ENCODE data around the gene ABHD12.

Gene ABHD12

DNA sequence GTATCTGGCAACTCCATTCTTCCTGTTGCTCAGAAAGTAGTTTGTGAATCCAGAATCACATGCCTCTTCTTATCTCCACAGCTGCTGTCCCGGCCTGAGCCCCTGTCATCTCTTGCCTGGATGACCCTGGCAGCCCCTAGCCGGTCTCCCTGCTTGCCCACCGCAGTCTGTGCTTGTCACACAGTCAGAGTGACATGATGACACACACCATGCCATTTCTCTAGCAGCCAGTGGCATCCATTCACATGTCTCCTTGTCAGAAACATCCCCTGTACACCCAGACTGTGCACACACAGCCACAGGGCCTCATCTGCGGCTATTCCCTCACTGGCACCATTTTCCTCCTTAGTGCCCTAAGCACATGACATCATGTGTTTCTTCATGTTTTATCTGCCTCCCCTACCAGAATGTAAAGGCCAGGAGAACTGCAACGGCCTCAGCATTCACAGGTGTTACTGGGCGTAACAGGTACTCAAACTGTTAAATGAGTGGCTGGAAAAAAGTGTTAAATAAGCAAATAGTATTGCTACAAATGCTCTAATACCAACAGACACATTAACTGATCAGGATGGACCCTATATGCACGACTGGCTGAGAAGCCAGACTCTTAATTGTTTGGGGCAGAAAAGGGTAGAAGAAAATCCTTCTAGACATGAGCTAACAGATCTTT lies 9.6 kb downstream of the ABHD12 start:
- DNase-seq: no peak

- DNase-seq: no peak
Measured at GRCh38 chr20:25378884-25379733, 11.5 kb downstream of the ABHD12 start.

GRCh38 chr20:25378189-25378883 lies 12.3 kb downstream of the ABHD12 start:
- no peak for DNase-seq

DNA sequence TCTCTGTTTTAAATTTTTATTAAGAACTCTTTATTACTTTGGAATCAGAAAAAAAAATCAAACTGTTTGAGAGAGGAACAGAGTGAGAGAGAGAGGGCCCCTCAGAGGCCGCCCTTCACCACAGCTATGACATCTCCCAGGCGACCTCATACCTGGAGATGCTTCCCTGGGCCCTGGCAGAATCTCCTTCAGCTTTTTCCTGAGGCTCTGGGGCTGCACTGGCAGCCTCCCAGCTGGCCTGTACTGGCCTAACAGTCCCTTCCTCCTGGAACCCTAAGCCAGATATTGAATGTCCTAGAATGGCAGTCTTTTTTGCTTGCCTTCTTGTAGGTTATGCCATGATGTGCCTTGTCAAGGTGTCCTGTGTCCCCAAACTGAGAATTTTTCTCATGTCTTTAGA lies 13.7 kb downstream of the ABHD12 start:
- no peak for DNase-seq

DNA sequence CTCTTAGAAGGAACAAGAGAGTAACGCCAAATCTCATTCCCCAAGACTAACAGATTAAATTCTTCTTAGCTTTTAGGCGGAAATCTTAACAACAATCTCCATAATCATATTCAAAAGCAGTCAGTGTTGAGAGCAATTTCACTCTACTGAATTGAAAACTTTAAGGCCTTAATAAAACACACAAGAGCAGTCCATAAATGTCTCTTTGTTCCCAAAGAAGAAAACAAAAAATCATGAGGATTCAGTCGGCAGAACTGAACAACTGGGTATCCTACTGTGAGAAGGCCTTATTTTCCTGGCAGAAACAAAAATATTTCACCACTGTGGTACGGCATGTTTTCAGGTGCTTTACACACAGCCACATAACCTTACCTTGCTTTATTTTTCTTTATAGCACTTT lies 14.4 kb downstream of the ABHD12 start:
- no peak for DNase-seq

DNA sequence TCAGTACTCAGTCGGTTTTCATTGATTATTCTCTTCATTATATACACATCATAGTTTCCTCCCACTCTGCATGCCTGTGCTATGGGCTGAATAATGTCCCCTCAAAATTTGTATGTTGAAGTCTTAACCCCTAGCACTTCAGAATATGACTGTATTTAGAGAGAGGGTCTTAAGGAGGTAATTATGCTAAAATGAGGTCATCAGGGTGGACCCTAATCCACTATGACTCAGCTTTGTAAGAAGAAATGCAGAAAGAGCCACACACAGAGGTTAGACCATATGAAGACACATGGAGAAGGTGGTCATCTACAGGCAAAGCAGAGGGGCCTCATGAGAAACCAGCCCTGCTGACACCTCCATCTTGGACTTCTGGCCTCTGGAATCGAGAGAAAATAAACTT lies 15.8 kb downstream of the ABHD12 start:
- DNase-seq: no peak

DNA sequence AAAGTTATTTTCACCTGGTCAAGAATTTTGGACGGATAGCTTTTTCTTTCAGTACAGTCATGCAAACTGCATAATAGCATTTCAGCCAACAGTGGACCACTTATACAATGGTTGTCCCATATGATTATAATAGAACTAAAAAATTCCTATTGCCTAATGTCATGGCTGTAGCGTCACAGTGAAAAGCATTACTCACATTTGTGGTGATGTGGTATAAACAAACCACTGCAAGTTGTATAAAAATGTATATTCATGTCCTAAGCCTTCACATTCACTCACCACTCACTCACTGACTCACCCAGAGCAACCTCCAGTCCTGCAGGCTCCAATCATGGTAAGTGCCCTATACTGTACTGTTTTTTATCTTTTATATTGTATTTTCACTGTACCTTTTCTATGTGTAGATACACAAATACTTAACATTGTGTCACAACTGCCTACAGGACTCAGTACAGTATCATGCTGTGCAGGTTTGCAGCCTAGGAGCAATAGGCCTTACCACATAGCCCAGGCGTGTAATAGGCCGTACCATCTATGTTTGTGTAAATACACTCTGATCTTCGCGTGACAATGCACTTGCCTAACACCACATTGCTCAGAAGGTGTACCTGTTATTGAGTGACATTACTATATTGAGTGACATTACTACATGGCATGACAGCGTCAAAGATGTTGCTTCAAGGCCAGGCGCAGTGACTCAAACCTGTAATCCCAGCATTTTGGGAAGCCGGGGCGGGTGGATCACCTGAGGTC lies 17.9 kb downstream of the ABHD12 start:
- peak; percentile 94 for DNase-seq

GRCh38 chr20:25369971-25370370 lies 20.7 kb downstream of the ABHD12 start:
- DNase-seq: no peak

DNA sequence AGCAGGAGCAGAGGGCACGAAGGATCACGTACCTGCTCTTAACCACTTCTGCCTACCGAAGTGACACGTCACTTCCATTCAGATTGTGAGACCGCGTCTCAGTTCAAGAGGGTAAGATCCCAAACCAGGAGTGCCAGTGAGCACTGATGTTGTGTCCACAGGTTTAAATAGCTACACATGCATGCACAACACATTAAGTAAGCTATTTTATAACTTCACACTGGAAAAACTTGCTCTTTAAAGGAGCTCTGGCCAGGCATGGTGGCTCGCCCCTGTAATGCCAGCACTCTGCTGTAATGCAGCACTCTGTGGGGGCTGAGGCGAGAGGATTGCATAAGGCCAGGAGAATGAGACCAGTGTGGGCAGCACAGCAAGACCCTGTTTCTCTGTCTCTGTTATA lies 21.1 kb downstream of the ABHD12 start:
- no peak for DNase-seq

DNA sequence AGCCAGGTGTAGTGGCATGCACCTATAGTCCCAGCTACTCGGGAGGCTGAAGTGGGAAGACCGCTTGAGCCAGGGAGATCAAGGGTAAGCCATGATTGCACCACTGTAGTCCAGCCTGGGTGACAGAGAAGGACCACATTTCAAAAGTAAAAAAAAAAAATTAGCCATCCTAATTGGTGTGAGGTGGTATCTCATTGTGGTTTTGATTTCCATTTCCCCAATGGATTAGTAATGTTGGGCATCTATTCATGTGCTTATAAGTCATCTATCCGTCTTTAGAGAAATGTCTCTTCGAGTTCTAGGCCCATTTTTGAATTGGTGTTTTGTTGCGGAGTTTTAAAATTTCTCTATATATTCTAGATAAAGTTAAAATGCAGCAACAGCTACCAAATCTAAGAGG lies 21.7 kb downstream of the ABHD12 start:
- no peak for DNase-seq

GRCh38 chr20:25368526-25368925 lies 22.1 kb downstream of the ABHD12 start:
- no peak for DNase-seq

DNA sequence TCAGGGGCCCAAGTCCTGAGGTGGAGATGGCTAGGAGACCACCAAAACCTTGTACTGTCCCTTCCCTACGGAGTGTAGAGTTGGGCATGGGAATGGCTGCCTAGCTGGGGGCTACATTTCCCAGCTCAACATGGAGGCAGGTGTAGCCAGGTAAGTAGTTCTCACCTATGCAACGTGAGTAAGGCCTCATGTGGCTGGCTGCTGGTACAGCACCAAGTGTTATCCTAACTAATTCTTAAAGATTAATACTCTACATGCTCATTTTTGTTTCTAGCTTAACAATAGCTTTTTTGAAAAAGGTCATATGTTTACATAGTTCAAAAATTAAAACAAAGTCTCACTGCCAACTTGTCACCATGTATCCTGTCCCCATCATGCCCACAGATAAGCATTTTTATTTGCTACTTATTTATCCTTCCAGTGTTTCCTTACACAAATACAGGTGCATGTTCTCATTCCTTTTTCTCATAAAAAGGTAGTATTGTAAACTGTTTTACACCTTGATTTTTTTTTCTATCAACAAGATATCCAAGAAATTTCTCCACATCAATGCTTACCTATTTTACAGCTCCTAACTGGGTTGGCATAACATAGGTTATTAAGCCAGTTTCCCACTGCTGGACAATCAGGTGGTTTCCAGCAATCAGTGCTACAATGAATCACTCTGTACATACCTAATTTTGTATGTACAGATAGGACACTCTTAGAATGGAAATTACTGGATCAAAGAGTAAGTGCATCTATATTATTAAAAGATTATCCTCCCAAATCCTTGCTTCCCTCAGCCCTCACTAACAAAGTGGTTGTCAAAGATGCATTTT lies 25.5 kb downstream of the ABHD12 start:
- DNase-seq: no peak

DNA sequence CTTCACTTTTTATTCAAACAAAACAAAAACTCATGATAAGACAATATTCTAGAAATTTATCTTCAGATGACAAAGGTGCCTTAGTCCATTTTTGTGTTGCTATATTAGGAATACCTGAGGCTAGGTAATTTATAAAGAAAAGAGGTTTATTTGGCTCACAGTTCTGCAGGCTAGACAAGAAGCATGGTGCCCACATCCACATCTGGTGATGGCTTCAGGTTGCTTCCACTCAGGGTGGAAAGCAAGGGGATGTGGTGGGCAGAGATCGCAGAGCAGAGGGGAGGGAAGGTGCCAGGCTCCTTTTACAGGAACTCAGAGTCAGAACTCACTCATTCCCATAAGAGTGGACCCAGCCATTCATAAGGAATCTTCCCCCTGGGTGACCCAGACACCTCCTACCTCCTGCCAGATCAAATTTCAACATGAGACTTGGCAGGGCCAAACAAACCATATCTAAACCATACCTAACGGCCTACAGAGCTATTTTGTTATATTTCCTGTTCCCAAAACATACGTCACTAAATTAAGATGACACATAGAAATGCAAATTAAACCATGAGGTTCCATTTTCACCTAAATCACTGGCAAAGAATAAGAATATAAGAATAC lies 26.4 kb downstream of the ABHD12 start:
- no peak for DNase-seq

DNA sequence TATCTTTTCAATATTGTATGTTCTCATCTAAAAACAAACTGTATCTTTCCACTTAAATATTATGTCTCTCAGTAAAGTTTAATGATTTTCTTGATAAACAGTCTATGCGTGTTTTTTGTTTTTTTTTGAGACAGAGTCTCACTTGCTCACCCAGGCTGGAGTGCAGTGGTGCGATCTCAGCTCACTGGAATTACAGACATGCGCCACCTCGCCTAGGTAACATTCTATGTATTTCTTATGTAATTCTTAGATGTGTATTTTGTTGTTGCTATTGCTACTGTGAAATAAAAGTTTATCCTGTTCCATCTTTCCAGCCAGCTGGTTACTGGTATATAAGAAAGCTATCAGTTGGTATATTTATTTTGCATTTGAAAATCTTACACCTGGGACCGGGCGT lies 29.4 kb downstream of the ABHD12 start:
- DNase-seq: peak; percentile 61

DNA sequence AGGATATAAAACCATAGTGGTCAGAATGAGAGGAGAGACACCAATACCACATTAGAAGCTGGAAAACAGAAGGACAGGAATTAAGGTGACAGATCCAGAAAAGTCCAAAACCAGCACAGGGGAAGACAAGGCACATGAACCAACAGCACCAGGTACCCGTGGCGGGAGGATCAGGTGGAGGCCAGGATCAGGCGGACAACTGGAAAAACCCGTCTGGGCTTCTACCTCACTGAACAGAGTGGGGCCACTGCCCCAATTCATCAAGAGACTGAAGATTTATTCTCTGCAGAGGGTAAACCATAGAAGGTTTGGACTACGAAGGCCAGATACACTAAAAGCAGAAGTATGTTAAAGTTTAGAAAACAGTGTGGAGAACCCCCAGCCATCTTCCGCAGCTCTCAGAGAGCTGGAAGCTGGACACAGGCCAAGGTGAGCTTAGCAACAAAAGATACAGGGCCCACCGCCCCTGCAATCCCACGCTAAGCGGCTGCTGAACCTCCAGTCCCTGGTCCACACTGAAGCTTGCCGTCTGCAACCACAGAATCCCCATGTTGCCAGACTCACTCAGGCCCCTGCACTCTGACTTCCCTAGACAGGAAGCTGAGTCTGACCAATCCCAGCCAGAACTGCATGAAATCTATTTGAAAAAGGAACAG lies 29.9 kb downstream of the ABHD12 start:
- DNase-seq: peak; percentile 45

- DNase-seq: no peak
Measured at GRCh38 chr20:25356271-25356933, 34.2 kb downstream of the ABHD12 start.

GRCh38 chr20:25355866-25356265 lies 34.8 kb downstream of the ABHD12 start:
- no peak for DNase-seq

DNA sequence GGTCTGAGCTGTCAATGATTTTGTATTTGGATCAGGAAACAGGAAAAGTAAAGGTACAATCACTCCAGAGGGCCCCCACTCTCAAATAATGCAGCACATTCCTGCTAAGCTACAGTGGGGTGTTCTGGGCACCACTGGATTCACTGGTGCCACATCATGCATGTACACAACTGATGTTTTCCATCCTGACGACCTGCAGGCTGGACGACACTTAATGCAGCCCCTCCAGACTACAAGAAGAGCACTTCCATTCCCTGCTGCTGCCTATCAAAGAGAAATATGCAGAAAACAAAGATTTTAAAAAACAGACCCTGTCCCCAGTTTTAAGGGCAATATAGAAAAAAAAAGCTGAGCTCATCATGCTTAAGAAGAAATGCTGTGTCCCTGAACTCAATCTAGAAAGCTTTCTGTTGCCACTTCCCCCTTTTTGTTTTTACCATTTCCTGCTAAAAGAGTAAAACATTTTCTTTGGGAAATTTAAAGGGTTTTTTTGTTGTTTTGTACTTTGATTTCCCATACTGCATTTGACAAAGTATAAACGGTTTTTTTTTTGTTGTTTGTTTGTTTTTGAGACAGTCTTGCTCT lies 35.5 kb downstream of the ABHD12 start:
- no peak for DNase-seq

GRCh38 chr20:25353747-25354705 lies 36.6 kb downstream of the ABHD12 start:
- no peak for DNase-seq

Data from fibroblast of skin of right quadriceps (primary cell).